Natural killer cell (primary cell): ENCODE data around the gene FAM107B. TPM values are rescaled to one million over a fixed set of nuclear protein-coding genes. Genes with fewer than 3 reads are reported as not detected.

ENCODE experiments used
- ATAC-seq, 3 donors: fragments of 150-1000 bp in 2 of 3; fragments of 200-7000 bp in 1 of 3; cut with Tn5 transposase; 1 replicate in 1 of 3; 2 replicates in 2 of 3; pipeline ENCODE4 v1.10.0; 2021; ENCODE audit warnings: mild to moderate bottlenecking in 2 of 3, moderate library complexity in 2 of 3
- DNase-seq, 2 donors: peaks; one replicate each; pipeline versions ENCODE4 v3.0.0 to v3.0.0-alpha.2; 2013 to 2021; ENCODE audit warnings: mixed read lengths in 1 of 2
- H3K27ac ChIP-seq: one replicate; pipeline ENCODE4 v1.5.1; 2013; ENCODE audit warnings: mild to moderate bottlenecking, low read length
- H3K27me3 ChIP-seq: one replicate; pipeline ENCODE4 v1.6.1; 2013; ENCODE audit warnings: low read length; ENCODE audit not compliant: control insufficient read depth, insufficient read depth
- H3K36me3 ChIP-seq: one replicate; pipeline ENCODE4 v1.6.1; 2013; ENCODE audit warnings: low read length; ENCODE audit not compliant: control insufficient read depth, insufficient read depth
- H3K4me1 ChIP-seq: one replicate; pipeline ENCODE4 v1.6.1; 2013; ENCODE audit warnings: low read length; ENCODE audit not compliant: control insufficient read depth, insufficient read depth
- H3K4me3 ChIP-seq: one replicate; pipeline ENCODE4 v1.5.1; 2013; ENCODE audit warnings: low read length
- H3K9me3 ChIP-seq: one replicate; pipeline ENCODE4 v1.6.1; 2013; ENCODE audit warnings: low read length; ENCODE audit not compliant: control insufficient read depth, insufficient read depth
- H3K27ac Mint-ChIP-seq, 2 donors: one replicate each; pipeline ENCODE4 v1.8.0; 2022; ENCODE audit warnings: mild to moderate bottlenecking in 2 of 2, mixed read lengths in 2 of 2, moderate library complexity in 1 of 2
- H3K27me3 Mint-ChIP-seq, 2 donors: one replicate each; pipeline ENCODE4 v1.8.0; 2022; ENCODE audit warnings: low read depth in 2 of 2, mixed read lengths in 2 of 2
- H3K36me3 Mint-ChIP-seq: one replicate; pipeline ENCODE4 v1.8.0; 2022; ENCODE audit warnings: mixed read lengths
- H3K4me1 Mint-ChIP-seq, 2 donors: one replicate each; pipeline ENCODE4 v1.8.0; 2022; ENCODE audit warnings: mixed read lengths in 2 of 2
- H3K4me3 Mint-ChIP-seq: one replicate; pipeline ENCODE4 v1.8.0; 2022; ENCODE audit warnings: mild to moderate bottlenecking, moderate library complexity, mixed read lengths
- H3K9me3 Mint-ChIP-seq, 2 donors: one replicate each; pipeline ENCODE4 v1.8.0; 2022; ENCODE audit warnings: mixed read lengths in 2 of 2
- WGBS: methylation state at CpG from one replicate; pipeline ENCODE4 v1.1.7; 2013; ENCODE audit warnings: missing lambda C conversion rate; ENCODE audit not compliant: insufficient coverage; 5-methylcytosine and 5-hydroxymethylcytosine counted together
- intact Hi-C: fragments of 100-400 bp; cut with micrococcal nuclease; formaldehyde crosslinking; loops from one replicate; pipeline ENCODE4 v1.14.2; 2022
- total RNA-seq, 4 donors: library from RNA; stranded (reverse); fragments of 120-200 nt in 1 of 4; gene quantifications; one replicate each; pipeline versions ENCODE4 v1.2.3 to v1.2.4, GENCODE V29; 2013 to 2022
- TF ChIP-seq, protein P1 (sequence below): fragments of 200-600 bp; IDR thresholded peaks from one replicate; pipeline ENCODE4 v1.8.0; 2022; ENCODE audit warnings: antibody characterized with exemption

Gene FAM107B
- total RNA-seq, 3 donors from 2014 or later (not counting 1 experiment from before 2014, with no cell fraction given) = 165 to 226 (median 224) TPM

DNA sequence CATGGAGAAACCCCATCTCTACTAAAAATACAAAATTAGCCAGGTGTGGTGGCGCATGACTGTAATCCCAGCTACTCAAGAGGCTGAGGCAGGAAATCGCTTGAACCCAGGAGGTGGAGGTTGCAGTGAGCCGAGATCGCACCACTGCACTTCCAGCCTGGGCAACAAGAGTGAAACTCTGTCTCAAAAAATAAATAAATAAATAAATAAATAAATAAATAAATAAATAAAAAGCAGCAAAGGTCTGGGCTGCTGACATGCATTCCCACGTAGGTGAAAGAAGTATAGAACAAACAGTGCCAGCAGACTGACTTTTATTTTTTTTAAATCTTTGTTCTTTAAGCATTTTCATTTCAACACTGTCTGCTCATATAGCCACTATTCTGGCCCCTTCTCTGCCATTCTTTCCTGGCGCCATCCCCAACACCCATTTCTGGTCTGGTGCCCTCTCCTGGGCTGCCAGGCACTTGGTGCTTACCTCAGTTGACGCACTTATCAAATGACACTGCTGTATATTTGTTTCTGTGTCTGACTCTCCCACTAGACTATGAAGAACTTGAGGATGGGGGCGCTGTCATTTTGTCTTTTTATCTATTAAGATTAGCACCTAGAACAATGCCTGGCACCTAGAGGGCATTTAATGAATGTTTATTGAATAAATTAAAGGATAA lies 15.6 kb downstream of the FAM107B start:
- Mint-ChIP-seq H3K27me3 (no peaks in the 10 kb centered on the region), H3K4me1 (peaks cover 15 to 18% of the 10 kb centered on the region in 2 donors), H3K4me3 (no peak overlapping the region), H3K36me3 (no peaks in the 10 kb centered on the region), H3K27ac (no peak overlapping the region), H3K9me3 (no peaks in the 10 kb centered on the region)
- WGBS = 96% methylated on average over 5 of the region's 8 CpGs
- H3K4me3 ChIP-seq = no peak overlapping the region
- DNase-seq = peak in 1 of 2 donors; percentile 39
- H3K9me3 ChIP-seq = no peaks in the 10 kb centered on the region
- no peak overlapping the region for H3K27ac ChIP-seq
- intact Hi-C loops = loop anchor here (10.0 kb wide), 1 partner anchor 104 kb away; no protein-coding TSS in a partner anchor
- TF ChIP-seq, protein P1, sequence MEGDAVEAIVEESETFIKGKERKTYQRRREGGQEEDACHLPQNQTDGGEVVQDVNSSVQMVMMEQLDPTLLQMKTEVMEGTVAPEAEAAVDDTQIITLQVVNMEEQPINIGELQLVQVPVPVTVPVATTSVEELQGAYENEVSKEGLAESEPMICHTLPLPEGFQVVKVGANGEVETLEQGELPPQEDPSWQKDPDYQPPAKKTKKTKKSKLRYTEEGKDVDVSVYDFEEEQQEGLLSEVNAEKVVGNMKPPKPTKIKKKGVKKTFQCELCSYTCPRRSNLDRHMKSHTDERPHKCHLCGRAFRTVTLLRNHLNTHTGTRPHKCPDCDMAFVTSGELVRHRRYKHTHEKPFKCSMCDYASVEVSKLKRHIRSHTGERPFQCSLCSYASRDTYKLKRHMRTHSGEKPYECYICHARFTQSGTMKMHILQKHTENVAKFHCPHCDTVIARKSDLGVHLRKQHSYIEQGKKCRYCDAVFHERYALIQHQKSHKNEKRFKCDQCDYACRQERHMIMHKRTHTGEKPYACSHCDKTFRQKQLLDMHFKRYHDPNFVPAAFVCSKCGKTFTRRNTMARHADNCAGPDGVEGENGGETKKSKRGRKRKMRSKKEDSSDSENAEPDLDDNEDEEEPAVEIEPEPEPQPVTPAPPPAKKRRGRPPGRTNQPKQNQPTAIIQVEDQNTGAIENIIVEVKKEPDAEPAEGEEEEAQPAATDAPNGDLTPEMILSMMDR = no peak
- peaks cover 10% of the 10 kb centered on the region for H3K4me1 ChIP-seq
- H3K27me3 ChIP-seq = no peaks in the 10 kb centered on the region
- no peak for ATAC-seq
- H3K36me3 ChIP-seq = no peaks in the 10 kb centered on the region

DNA sequence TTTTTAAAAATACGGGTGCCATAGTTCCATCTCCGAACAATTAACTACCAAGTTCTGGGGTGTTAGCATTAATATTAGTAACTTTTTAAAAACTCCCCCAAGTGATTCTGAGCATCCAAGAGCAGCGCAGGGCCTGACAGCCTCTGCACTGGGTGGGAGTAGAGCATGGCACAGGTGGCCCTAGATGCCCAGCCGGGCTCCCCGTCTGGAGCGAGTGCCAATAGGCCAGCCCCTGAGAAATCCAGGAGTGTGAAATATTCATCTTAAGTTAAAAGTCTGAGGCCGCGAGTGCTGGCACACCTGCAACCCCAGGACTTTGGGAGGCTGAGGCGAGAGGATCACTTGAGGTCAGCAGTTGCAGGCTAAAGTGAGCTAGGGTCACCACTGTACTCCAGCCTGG lies 16.2 kb downstream of the FAM107B start:
- Mint-ChIP-seq H3K36me3 (no peaks in the 10 kb centered on the region), H3K27me3 (no peaks in the 10 kb centered on the region), H3K9me3 (no peaks in the 10 kb centered on the region), H3K4me1 (peaks cover 15 to 18% of the 10 kb centered on the region in 2 donors), H3K4me3 (no peak overlapping the region), H3K27ac (no peak overlapping the region)
- no peaks in the 10 kb centered on the region for H3K9me3 ChIP-seq
- DNase-seq (no peak), ATAC-seq (no peak)
- intact Hi-C loops = loop anchor here (10.0 kb wide), 1 partner anchor 104 kb away; no protein-coding TSS in a partner anchor
- WGBS = 96% methylated on average over 6 of the region's 9 CpGs
- no peaks in the 10 kb centered on the region for H3K27me3 ChIP-seq
- H3K4me3 ChIP-seq = no peak overlapping the region
- H3K36me3 ChIP-seq = no peaks in the 10 kb centered on the region
- H3K27ac ChIP-seq = no peak overlapping the region
- H3K4me1 ChIP-seq = peaks cover 10% of the 10 kb centered on the region
- TF ChIP-seq, protein P1 = no peak

GRCh38 chr10:14757986-14758385 lies 16.7 kb downstream of the FAM107B start:
- ATAC-seq = no peak
- Mint-ChIP-seq H3K27ac (peak overlapping the region; percentile 76 to 79), H3K4me1 (peaks cover 15 to 18% of the 10 kb centered on the region in 2 donors), H3K27me3 (no peaks in the 10 kb centered on the region), H3K36me3 (no peaks in the 10 kb centered on the region), H3K4me3 (peak overlapping the region; percentile 61), H3K9me3 (no peaks in the 10 kb centered on the region)
- TF ChIP-seq, protein P1 = no peak
- intact Hi-C loops = loop anchor here (10.0 kb wide), 1 partner anchor 103 kb away; no protein-coding TSS in a partner anchor
- no peak overlapping the region for H3K4me3 ChIP-seq
- H3K27ac ChIP-seq = no peak overlapping the region
- 88% methylated on average over 7 of the region's 7 CpGs for WGBS
- no peak for DNase-seq
- H3K36me3 ChIP-seq = no peaks in the 10 kb centered on the region
- peaks cover 10% of the 10 kb centered on the region for H3K4me1 ChIP-seq
- no peaks in the 10 kb centered on the region for H3K9me3 ChIP-seq
- H3K27me3 ChIP-seq = no peaks in the 10 kb centered on the region
